A673 (cell line): Measurements from ENCODE around the gene CASZ1.

ENCODE experiments used
- EZH2 ChIP-seq: fragments of 200-600 bp; sonication (generic); IDR thresholded peaks from 2 replicates; pipeline ENCODE4 v1.6.1; 2017; ENCODE audit warnings: borderline replicate concordance, low read depth, mild to moderate bottlenecking, mixed read lengths, antibody characterized with exemption, low read length; ENCODE audit not compliant: poor library complexity, severe bottlenecking
- TF ChIP-seq, protein P1 (sequence below): fragments of 300-800, 200-600 bp; sonication (generic); conservative IDR thresholded peaks from 2 replicates; pipeline ENCODE4 v1.5.1; 2017; ENCODE audit warnings: low read depth, mild to moderate bottlenecking, antibody characterized with exemption, low read length, moderate library complexity, mixed read lengths

- TF ChIP-seq, protein P1, sequence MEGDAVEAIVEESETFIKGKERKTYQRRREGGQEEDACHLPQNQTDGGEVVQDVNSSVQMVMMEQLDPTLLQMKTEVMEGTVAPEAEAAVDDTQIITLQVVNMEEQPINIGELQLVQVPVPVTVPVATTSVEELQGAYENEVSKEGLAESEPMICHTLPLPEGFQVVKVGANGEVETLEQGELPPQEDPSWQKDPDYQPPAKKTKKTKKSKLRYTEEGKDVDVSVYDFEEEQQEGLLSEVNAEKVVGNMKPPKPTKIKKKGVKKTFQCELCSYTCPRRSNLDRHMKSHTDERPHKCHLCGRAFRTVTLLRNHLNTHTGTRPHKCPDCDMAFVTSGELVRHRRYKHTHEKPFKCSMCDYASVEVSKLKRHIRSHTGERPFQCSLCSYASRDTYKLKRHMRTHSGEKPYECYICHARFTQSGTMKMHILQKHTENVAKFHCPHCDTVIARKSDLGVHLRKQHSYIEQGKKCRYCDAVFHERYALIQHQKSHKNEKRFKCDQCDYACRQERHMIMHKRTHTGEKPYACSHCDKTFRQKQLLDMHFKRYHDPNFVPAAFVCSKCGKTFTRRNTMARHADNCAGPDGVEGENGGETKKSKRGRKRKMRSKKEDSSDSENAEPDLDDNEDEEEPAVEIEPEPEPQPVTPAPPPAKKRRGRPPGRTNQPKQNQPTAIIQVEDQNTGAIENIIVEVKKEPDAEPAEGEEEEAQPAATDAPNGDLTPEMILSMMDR, result no peak
- TF ChIP-seq EZH2, result no peak
These were observed 101.5 kb downstream of the CASZ1 start for GRCh38 chr1:10694633-10695627.
